Activated CD8-positive, alpha-beta T cell treated with anti-CD3 and anti-CD28 coated beads, Interleukin-2, amount 10 ng/mL, durations not matched to agents 7 days and 5 days (primary cell): ENCODE results near the gene LECT2. TPM values are rescaled to one million over a fixed set of nuclear protein-coding genes. Genes with fewer than 3 reads are reported as not detected.

Experiments used
- ATAC-seq: fragments of 150-1000 bp; cut with Tn5 transposase; one replicate; pipeline ENCODE4 v1.10.0; 2021; ENCODE audit warnings: moderate library complexity
- CTCF ChIA-PET: fragments of 350-600 bp; sonication (Branson Sonifier 250); formaldehyde crosslinking; loops from one replicate; lab custom pipeline; 2021; ENCODE audit warnings: antibody characterized with exemption; lab: Charles Lee
- POLR2A ChIA-PET: fragments of 350-600 bp; sonication (Branson Sonifier 250); formaldehyde crosslinking; loops from one replicate; lab custom pipeline; 2021; ENCODE audit warnings: antibody characterized with exemption; lab: Charles Lee
- DNase-seq: peaks from one replicate; pipeline ENCODE4 v3.0.0-alpha.2; 2020
- H3K27ac Mint-ChIP-seq: one replicate; pipeline ENCODE4 v1.8.0; 2021; ENCODE audit warnings: mild to moderate bottlenecking, mixed read lengths
- H3K27me3 Mint-ChIP-seq: one replicate; pipeline ENCODE4 v1.8.0; 2021; ENCODE audit warnings: low read depth, mixed read lengths
- H3K36me3 Mint-ChIP-seq: one replicate; pipeline ENCODE4 v1.8.0; 2021; ENCODE audit warnings: low read depth, mixed read lengths
- H3K4me1 Mint-ChIP-seq: one replicate; pipeline ENCODE4 v1.8.0; 2021; ENCODE audit warnings: low read depth, mixed read lengths
- H3K4me3 Mint-ChIP-seq: one replicate; pipeline ENCODE4 v1.8.0; 2021; ENCODE audit warnings: mild to moderate bottlenecking, mixed read lengths
- H3K9me3 Mint-ChIP-seq: one replicate; pipeline ENCODE4 v1.8.0; 2022; ENCODE audit warnings: mixed read lengths; ENCODE audit not compliant: insufficient read depth
- total RNA-seq, 2 experiments: library from RNA; stranded (reverse); gene quantifications; one replicate each; pipeline ENCODE4 v1.2.3, GENCODE V29; 2021

LECT2 gene
- total RNA-seq, 2 experiments from 2014 or later, result not detected

GRCh38 chr5:135921388-135921787 is 33.4 kb downstream of the LECT2 start:
- Mint-ChIP-seq H3K27me3 (peaks cover 41% of the 10 kb centered on the region), H3K4me1 (peaks cover 5% of the 10 kb centered on the region), H3K36me3 (no peaks in the 10 kb centered on the region), H3K27ac (no peak overlapping the region), H3K9me3 (no peaks in the 10 kb centered on the region), H3K4me3 (no peak overlapping the region)
- ChIA-PET CTCF (no interaction called here), POLR2A (no interaction called here)
- ATAC-seq (no peak), DNase-seq (no peak)

- Mint-ChIP-seq H3K4me3 (no peak overlapping the region), H3K27ac (no peak overlapping the region), H3K9me3 (no peaks in the 10 kb centered on the region), H3K36me3 (no peaks in the 10 kb centered on the region), H3K27me3 (peaks cover 38% of the 10 kb centered on the region), H3K4me1 (peaks cover 7% of the 10 kb centered on the region)
- ATAC-seq (no peak), DNase-seq (no peak)
- ChIA-PET POLR2A (no interaction called here), CTCF (no interaction called here)
These were observed 34.6 kb downstream of the LECT2 start for GRCh38 chr5:135920199-135920598.

- POLR2A ChIA-PET, result no interaction called here
- H3K4me3 Mint-ChIP-seq, result no peak overlapping the region
- H3K4me1 Mint-ChIP-seq, result peaks cover 7% of the 10 kb centered on the region
These were observed 38.0 kb downstream of the LECT2 start for GRCh38 chr5:135916638-135917263.

GRCh38 chr5:135915466-135916001 is 39.2 kb downstream of the LECT2 start:
- Mint-ChIP-seq H3K36me3 (no peaks in the 10 kb centered on the region), H3K27ac (no peak overlapping the region), H3K27me3 (peaks cover 35% of the 10 kb centered on the region), H3K4me1 (peaks cover 7% of the 10 kb centered on the region), H3K4me3 (no peak overlapping the region), H3K9me3 (no peaks in the 10 kb centered on the region)
- CTCF ChIA-PET, result no interaction called here
- POLR2A ChIA-PET, result no interaction called here
- DNase-seq, result no peak
- no peak for ATAC-seq

More at GRCh38 chr5:135916638-135917263, 38.0 kb downstream of the LECT2 start:
- CTCF ChIA-PET, result no interaction called here
- H3K27ac Mint-ChIP-seq, result no peak overlapping the region
- H3K27me3 Mint-ChIP-seq, result peaks cover 32% of the 10 kb centered on the region
- ATAC-seq, result no peak
- H3K36me3 Mint-ChIP-seq, result no peaks in the 10 kb centered on the region
- no peaks in the 10 kb centered on the region for H3K9me3 Mint-ChIP-seq
- peak; percentile 23 for DNase-seq

- H3K9me3 Mint-ChIP-seq, result no peaks in the 10 kb centered on the region
- H3K27ac Mint-ChIP-seq, result no peak overlapping the region
- DNase-seq (no peak), ATAC-seq (no peak)
- no peak overlapping the region for H3K4me3 Mint-ChIP-seq
- H3K36me3 Mint-ChIP-seq, result no peaks in the 10 kb centered on the region
- POLR2A ChIA-PET, result no interaction called here
- CTCF ChIA-PET, result no interaction called here
- H3K4me1 Mint-ChIP-seq, result peaks cover 7% of the 10 kb centered on the region
- H3K27me3 Mint-ChIP-seq, result peaks cover 34% of the 10 kb centered on the region
These were observed 40.8 kb downstream of the LECT2 start for GRCh38 chr5:135913713-135914626.

GRCh38 chr5:135905144-135905543 is 49.6 kb downstream of the LECT2 start:
- H3K4me3 Mint-ChIP-seq, result no peak overlapping the region
- no peaks in the 10 kb centered on the region for H3K4me1 Mint-ChIP-seq
- H3K27me3 Mint-ChIP-seq, result peaks cover 19% of the 10 kb centered on the region
- ChIA-PET POLR2A (no interaction called here), CTCF (no interaction called here)
- ATAC-seq (no peak), DNase-seq (no peak)
- no peak overlapping the region for H3K27ac Mint-ChIP-seq
- H3K36me3 Mint-ChIP-seq, result no peaks in the 10 kb centered on the region
- no peaks in the 10 kb centered on the region for H3K9me3 Mint-ChIP-seq

GRCh38 chr5:135901633-135902032 is 53.1 kb downstream of the LECT2 start:
- Mint-ChIP-seq H3K4me3 (no peak overlapping the region), H3K4me1 (no peaks in the 10 kb centered on the region), H3K36me3 (no peaks in the 10 kb centered on the region), H3K27ac (no peak overlapping the region), H3K27me3 (peaks cover 30% of the 10 kb centered on the region), H3K9me3 (no peaks in the 10 kb centered on the region)
- ChIA-PET CTCF (no interaction called here), POLR2A (no interaction called here)
- DNase-seq, result no peak
- no peak for ATAC-seq

GRCh38 chr5:135900276-135900675 is 54.5 kb downstream of the LECT2 start:
- no peak for DNase-seq
- ATAC-seq, result no peak
- H3K36me3 Mint-ChIP-seq, result no peaks in the 10 kb centered on the region
- H3K27me3 Mint-ChIP-seq, result peaks cover 39% of the 10 kb centered on the region
- ChIA-PET CTCF (interaction anchor here (0.9 kb wide), 1 partner anchor 10 kb away, joined by 3 read pairs; no protein-coding TSS in a partner anchor), POLR2A (no interaction called here)
- no peak overlapping the region for H3K4me3 Mint-ChIP-seq
- H3K4me1 Mint-ChIP-seq, result no peaks in the 10 kb centered on the region
- no peaks in the 10 kb centered on the region for H3K9me3 Mint-ChIP-seq
- no peak overlapping the region for H3K27ac Mint-ChIP-seq

- DNase-seq (no peak), ATAC-seq (no peak)
- H3K36me3 Mint-ChIP-seq, result no peaks in the 10 kb centered on the region
- ChIA-PET POLR2A (no interaction called here), CTCF (no interaction called here)
- H3K4me3 Mint-ChIP-seq, result no peak overlapping the region
- no peaks in the 10 kb centered on the region for H3K4me1 Mint-ChIP-seq
- peaks cover 45% of the 10 kb centered on the region for H3K27me3 Mint-ChIP-seq
- H3K9me3 Mint-ChIP-seq, result no peaks in the 10 kb centered on the region
- no peak overlapping the region for H3K27ac Mint-ChIP-seq
These were observed 56.1 kb downstream of the LECT2 start for GRCh38 chr5:135898651-135899050.

Other genes starting within 250 kb of the LECT2 start
- gene SLC25A48, start 120.3 kb downstream of the LECT2 start, total RNA-seq, result not detected
- gene IL9, start 59.1 kb downstream of the LECT2 start, total RNA-seq, result not detected
- not detected for gene TGFBI, start 74.0 kb upstream of the LECT2 start, total RNA-seq
- 10 to 100 TPM; 19.0 to 19.5 TPM for gene SMAD5, start 177.9 kb upstream of the LECT2 start, total RNA-seq
- gene SMIM32, start 238.2 kb upstream of the LECT2 start, total RNA-seq, result not detected